Measurements from ENCODE around the gene INCENP. TPM values are rescaled to one million over a fixed set of nuclear protein-coding genes. Genes with fewer than 3 reads are reported as not detected.

Gene INCENP
- total RNA-seq, 2 donors from 2014 or later: 8.8 to 13.0 TPM

- ATAC-seq (ENCODE audit: insufficient number of reproducible peaks, low FRiP score, low read depth): no peak
Measured at GRCh38 chr11:62119569-62119968, 4.2 kb upstream of the INCENP start.

GRCh38 chr11:62120001-62120400 is 3.8 kb upstream of the INCENP start:
- H3K4me1 ChIP-seq (ENCODE audit: control insufficient read depth in 1 of 2, low read depth in 2 of 2): peaks cover 4 to 6% of the 10 kb centered on the region in 2 donors
- H3K36me3 ChIP-seq: no peaks in the 10 kb centered on the region
- H3K27ac ChIP-seq: no peak overlapping the region
- H3K9me3 ChIP-seq: peaks cover 3% of the 10 kb centered on the region
- TF ChIP-seq CTCF (IDR thresholded peaks at IDR 0.05): no peak
- no peaks in the 10 kb centered on the region for H3K27me3 ChIP-seq (replicated peaks; ENCODE audit: insufficient read depth)
- DNase-seq (ENCODE audit: low spot score) (no peak), ATAC-seq (ENCODE audit: insufficient number of reproducible peaks, low FRiP score, low read depth) (no peak)
- no peak overlapping the region for H3K4me3 ChIP-seq

More at GRCh38 chr11:62119569-62119968, 4.2 kb upstream of the INCENP start:
- H3K27me3 ChIP-seq (replicated peaks; ENCODE audit: insufficient read depth): no peaks in the 10 kb centered on the region
- H3K4me3 ChIP-seq: no peak overlapping the region
- no peak for DNase-seq (ENCODE audit: low spot score)
- H3K36me3 ChIP-seq: no peaks in the 10 kb centered on the region
- peaks cover 3% of the 10 kb centered on the region for H3K9me3 ChIP-seq
- peaks cover 0 to 2% of the 10 kb centered on the region in 2 donors for H3K4me1 ChIP-seq (ENCODE audit: control insufficient read depth in 1 of 2, low read depth in 2 of 2)
- H3K27ac ChIP-seq: no peak overlapping the region
- no peak for TF ChIP-seq CTCF (IDR thresholded peaks at IDR 0.05)

GRCh38 chr11:62120431-62120830 is 3.4 kb upstream of the INCENP start:
- DNase-seq (ENCODE audit: low spot score) (no peak), ATAC-seq (ENCODE audit: insufficient number of reproducible peaks, low FRiP score, low read depth) (no peak)
- Histone ChIP-seq H3K27ac (no peak overlapping the region), H3K27me3 (replicated peaks; ENCODE audit: insufficient read depth) (no peaks in the 10 kb centered on the region), H3K4me1 (ENCODE audit: control insufficient read depth in 1 of 2, low read depth in 2 of 2) (peaks cover 7 to 10% of the 10 kb centered on the region in 2 donors), H3K4me3 (no peak overlapping the region), H3K9me3 (peaks cover 3% of the 10 kb centered on the region), H3K36me3 (no peaks in the 10 kb centered on the region)
- no peak for TF ChIP-seq CTCF (IDR thresholded peaks at IDR 0.05)

- no peak overlapping the region for H3K27ac ChIP-seq
- DNase-seq (ENCODE audit: low spot score): no peak
- H3K4me1 ChIP-seq (ENCODE audit: control insufficient read depth in 1 of 2, low read depth in 2 of 2): peaks cover 7 to 15% of the 10 kb centered on the region in 2 donors
- H3K36me3 ChIP-seq: no peaks in the 10 kb centered on the region
- no peaks in the 10 kb centered on the region for H3K27me3 ChIP-seq (replicated peaks; ENCODE audit: insufficient read depth)
- no peak for TF ChIP-seq CTCF (IDR thresholded peaks at IDR 0.05)
- H3K4me3 ChIP-seq: no peak overlapping the region
- no peak for ATAC-seq (ENCODE audit: insufficient number of reproducible peaks, low FRiP score, low read depth)
- H3K9me3 ChIP-seq: no peaks in the 10 kb centered on the region
Measured at GRCh38 chr11:62122076-62122475, 1.7 kb upstream of the INCENP start.

GRCh38 chr11:62124186-62125113 is 639 bp downstream of the INCENP start:
- DNase-seq (ENCODE audit: low spot score) (no peak), ATAC-seq (ENCODE audit: insufficient number of reproducible peaks, low FRiP score, low read depth) (no peak)
- Histone ChIP-seq H3K36me3 (no peaks in the 10 kb centered on the region), H3K4me3 (peak overlapping the region; percentile 98), H3K9me3 (no peaks in the 10 kb centered on the region), H3K27me3 (replicated peaks; ENCODE audit: insufficient read depth) (no peaks in the 10 kb centered on the region), H3K27ac (no peak overlapping the region), H3K4me1 (ENCODE audit: control insufficient read depth in 1 of 2, low read depth in 2 of 2) (peaks cover 7 to 15% of the 10 kb centered on the region in 2 donors)
- no peak for TF ChIP-seq CTCF (IDR thresholded peaks at IDR 0.05)

Measured in thoracic aorta (tissue), 2 donors.